Measurements from ENCODE around the gene ZSCAN2.

DNA sequence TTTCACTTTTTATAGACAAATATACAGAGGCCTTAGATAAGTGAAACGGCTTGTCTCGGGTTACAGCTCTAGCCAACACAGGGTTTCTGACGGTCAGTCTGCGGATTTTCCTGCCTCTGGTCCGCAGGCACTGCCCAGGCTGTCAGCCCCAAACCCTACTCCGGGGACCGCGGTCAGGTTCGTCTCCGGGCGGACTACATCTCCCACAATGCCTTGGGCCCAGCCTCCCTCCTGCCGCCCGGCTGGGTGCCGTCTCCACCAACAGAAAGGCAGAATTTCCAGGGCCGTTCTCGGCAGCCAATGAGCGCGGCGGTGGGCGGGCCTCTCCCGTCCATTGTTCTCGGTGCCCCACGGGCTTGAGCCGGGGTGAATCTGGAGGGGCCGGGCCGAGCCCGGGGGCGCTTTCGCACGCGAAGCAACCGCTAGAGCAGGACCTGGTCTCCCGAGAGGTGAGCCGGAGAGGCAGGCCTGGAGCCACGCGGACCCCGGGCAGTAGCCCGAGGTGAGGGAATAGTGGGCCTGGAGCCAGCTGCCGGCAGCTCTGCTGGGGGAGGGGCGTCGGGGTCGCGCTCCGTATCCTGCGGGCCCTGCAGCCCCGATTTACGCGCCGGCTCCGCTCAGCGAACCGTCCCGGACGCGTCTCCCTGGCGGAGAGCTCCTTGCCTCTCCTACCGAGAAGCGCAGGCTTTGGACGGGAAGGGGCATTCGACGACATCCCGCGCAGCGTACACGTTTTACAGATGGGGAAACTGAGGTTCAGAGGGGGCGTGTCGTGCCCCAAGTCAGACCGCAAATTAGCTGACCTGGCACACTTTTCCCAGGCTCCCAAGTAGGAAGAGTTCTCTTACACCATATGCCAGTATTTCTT is at the start of gene ZSCAN2:
- TF ChIP-seq CEBPB (IDR thresholded peaks at IDR 0.05; ENCODE audit: low read depth, low read length) (no peak), POLR2A (IDR thresholded peaks at IDR 0.05; ENCODE audit: low read depth, low read length) (no peak), BHLHE40 (IDR thresholded peaks at IDR 0.05; ENCODE audit: low read depth, low read length) (no peak), RCOR1 (IDR thresholded peaks at IDR 0.05; ENCODE audit: insufficient replicate concordance, low read length) (no peak), MAFK (IDR thresholded peaks at IDR 0.05; ENCODE audit: low read depth, low read length) (peak; percentile 53), MAZ (IDR thresholded peaks at IDR 0.05; ENCODE audit: borderline replicate concordance, low read depth, low read length) (no peak; the same call in 1 of the 2 replicates), RAD21 (IDR thresholded peaks at IDR 0.05; ENCODE audit: low read length) (no peak), CHD1 (IDR thresholded peaks at IDR 0.05; ENCODE audit: low read depth, low read length) (no peak), RFX5 (IDR thresholded peaks at IDR 0.05; ENCODE audit: low read depth, low read length) (no peak), MXI1 (IDR thresholded peaks at IDR 0.05; ENCODE audit: borderline replicate concordance, low read depth, low read length) (no peak; the same call in 1 of the 2 replicates)
- TF ChIP-seq, protein P1, sequence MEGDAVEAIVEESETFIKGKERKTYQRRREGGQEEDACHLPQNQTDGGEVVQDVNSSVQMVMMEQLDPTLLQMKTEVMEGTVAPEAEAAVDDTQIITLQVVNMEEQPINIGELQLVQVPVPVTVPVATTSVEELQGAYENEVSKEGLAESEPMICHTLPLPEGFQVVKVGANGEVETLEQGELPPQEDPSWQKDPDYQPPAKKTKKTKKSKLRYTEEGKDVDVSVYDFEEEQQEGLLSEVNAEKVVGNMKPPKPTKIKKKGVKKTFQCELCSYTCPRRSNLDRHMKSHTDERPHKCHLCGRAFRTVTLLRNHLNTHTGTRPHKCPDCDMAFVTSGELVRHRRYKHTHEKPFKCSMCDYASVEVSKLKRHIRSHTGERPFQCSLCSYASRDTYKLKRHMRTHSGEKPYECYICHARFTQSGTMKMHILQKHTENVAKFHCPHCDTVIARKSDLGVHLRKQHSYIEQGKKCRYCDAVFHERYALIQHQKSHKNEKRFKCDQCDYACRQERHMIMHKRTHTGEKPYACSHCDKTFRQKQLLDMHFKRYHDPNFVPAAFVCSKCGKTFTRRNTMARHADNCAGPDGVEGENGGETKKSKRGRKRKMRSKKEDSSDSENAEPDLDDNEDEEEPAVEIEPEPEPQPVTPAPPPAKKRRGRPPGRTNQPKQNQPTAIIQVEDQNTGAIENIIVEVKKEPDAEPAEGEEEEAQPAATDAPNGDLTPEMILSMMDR (conservative IDR thresholded peaks at IDR 0.05; ENCODE audit: low read depth, low read length) = no peak
- TF ChIP-seq, protein P2, sequence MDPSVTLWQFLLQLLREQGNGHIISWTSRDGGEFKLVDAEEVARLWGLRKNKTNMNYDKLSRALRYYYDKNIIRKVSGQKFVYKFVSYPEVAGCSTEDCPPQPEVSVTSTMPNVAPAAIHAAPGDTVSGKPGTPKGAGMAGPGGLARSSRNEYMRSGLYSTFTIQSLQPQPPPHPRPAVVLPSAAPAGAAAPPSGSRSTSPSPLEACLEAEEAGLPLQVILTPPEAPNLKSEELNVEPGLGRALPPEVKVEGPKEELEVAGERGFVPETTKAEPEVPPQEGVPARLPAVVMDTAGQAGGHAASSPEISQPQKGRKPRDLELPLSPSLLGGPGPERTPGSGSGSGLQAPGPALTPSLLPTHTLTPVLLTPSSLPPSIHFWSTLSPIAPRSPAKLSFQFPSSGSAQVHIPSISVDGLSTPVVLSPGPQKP (IDR thresholded peaks at IDR 0.05; ENCODE audit: borderline replicate concordance, low read depth, low read length) = no peak

Data from IMR-90 (cell line).